Activated naive CD8-positive, alpha-beta T cell (primary cell): Measurements from ENCODE around the gene NPC1.
"Not testable (repeated sequence)": the region's sequence is repeated elsewhere in the genome, so short reads cannot be mapped to it uniquely, and the experiment has no call there.

Experiments
- H3K27ac Mint-ChIP-seq: one replicate; pipeline ENCODE4 v1.8.0; 2021; ENCODE audit warnings: mixed read lengths
- H3K27me3 Mint-ChIP-seq: one replicate; pipeline ENCODE4 v1.8.0; 2021; ENCODE audit warnings: mixed read lengths
- H3K36me3 Mint-ChIP-seq: one replicate; pipeline ENCODE4 v1.8.0; 2021; ENCODE audit warnings: mixed read lengths
- H3K4me1 Mint-ChIP-seq: one replicate; pipeline ENCODE4 v1.8.0; 2021; ENCODE audit warnings: low read depth, mixed read lengths
- H3K4me3 Mint-ChIP-seq: one replicate; pipeline ENCODE4 v1.8.0; 2021; ENCODE audit warnings: mild to moderate bottlenecking, mixed read lengths
- H3K9me3 Mint-ChIP-seq: one replicate; pipeline ENCODE4 v1.8.0; 2021; ENCODE audit warnings: low read depth, mixed read lengths

NPC1 gene

GRCh38 chr18:23515911-23516546 is 70.3 kb downstream of the NPC1 start:
- H3K9me3 Mint-ChIP-seq, result no peaks in the 10 kb centered on the region
- H3K27ac Mint-ChIP-seq, result peak overlapping the region; percentile 29
- H3K4me1 Mint-ChIP-seq, result peaks cover 16% of the 10 kb centered on the region
- H3K36me3 Mint-ChIP-seq, result peaks cover 12% of the 10 kb centered on the region
- H3K27me3 Mint-ChIP-seq, result no peaks in the 10 kb centered on the region
- no peak overlapping the region for H3K4me3 Mint-ChIP-seq

GRCh38 chr18:23512641-23513040 is 73.7 kb downstream of the NPC1 start:
- no peak overlapping the region for H3K4me3 Mint-ChIP-seq
- H3K27ac Mint-ChIP-seq, result no peak overlapping the region
- H3K9me3 Mint-ChIP-seq, result no peaks in the 10 kb centered on the region
- peaks cover 21% of the 10 kb centered on the region for H3K4me1 Mint-ChIP-seq
- H3K27me3 Mint-ChIP-seq, result no peaks in the 10 kb centered on the region
- peaks cover 15% of the 10 kb centered on the region for H3K36me3 Mint-ChIP-seq

- H3K27me3 Mint-ChIP-seq, H3K27ac Mint-ChIP-seq, H3K9me3 Mint-ChIP-seq, H3K4me3 Mint-ChIP-seq: not testable (repeated sequence)
- Mint-ChIP-seq H3K36me3 (peaks cover 15% of the 10 kb centered on the region), H3K4me1 (peaks cover 25% of the 10 kb centered on the region)
These were observed 74.1 kb downstream of the NPC1 start for GRCh38 chr18:23512216-23512615.

DNA sequence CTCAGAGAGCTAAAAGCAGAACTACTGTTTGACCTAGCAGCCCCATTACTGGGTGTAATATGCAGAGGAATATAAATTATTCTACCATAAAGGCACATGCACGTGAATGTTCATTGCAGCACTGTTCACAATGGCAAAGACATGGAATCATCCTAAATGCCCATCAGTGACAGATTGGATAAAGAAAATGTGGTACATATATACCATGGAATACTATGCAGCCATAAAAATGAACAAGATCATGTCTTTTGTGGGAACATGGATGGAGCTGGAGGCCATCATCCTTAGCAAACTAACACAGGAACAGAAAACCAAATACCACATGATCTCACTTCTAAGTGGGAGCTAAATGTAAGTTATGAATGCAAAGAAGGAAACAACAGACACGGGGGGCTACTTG is 75.4 kb downstream of the NPC1 start:
- not testable (repeated sequence) for H3K4me3 Mint-ChIP-seq, H3K27me3 Mint-ChIP-seq, H3K9me3 Mint-ChIP-seq, H3K27ac Mint-ChIP-seq
- H3K36me3 Mint-ChIP-seq, result peaks cover 14% of the 10 kb centered on the region
- peaks cover 29% of the 10 kb centered on the region for H3K4me1 Mint-ChIP-seq

DNA sequence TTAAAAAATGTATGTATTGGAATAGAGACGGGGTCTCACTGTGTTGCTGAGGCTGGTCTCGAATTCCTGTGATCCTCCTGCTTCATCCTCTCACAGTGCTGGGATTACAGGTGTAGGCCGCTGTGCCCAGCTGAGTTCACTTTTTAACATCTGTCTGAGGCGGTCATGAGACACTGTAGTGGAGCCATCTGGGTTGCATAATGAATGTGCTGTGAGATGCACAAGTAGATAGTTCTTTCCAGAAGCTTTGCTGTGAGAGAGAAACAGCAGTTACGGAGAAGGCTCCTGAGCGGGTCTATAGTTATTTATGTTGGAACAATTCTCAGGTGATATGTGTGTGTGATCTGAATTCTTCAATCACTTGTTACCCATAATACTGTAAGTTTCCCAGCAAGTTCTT is 79.9 kb downstream of the NPC1 start:
- Mint-ChIP-seq H3K36me3 (peaks cover 16% of the 10 kb centered on the region), H3K9me3 (no peaks in the 10 kb centered on the region), H3K27me3 (no peaks in the 10 kb centered on the region), H3K27ac (no peak overlapping the region), H3K4me3 (peak overlapping the region; percentile 33), H3K4me1 (peaks cover 36% of the 10 kb centered on the region)

DNA sequence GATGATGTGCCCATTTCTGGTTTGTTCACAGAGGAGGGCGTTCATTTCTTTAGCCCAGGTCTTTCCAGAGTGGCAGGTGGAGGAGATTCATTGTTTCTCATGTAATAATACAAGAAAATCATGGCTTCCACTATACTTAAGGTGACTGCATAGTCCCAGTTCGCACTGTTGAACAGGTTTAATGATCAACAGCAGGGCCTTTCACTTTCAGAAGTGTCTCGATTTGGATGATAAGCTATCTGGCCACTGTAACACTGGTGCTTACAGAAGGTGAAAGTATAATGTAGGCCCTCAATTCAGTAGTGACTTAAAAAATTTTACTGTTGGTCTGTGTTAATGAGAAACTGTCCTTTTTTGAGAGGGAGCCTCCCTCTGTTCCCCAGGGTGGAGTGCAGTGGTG is 81.6 kb downstream of the NPC1 start:
- H3K4me1 Mint-ChIP-seq, result peaks cover 36% of the 10 kb centered on the region
- peak overlapping the region; percentile 85 for H3K27ac Mint-ChIP-seq
- peak overlapping the region; percentile 94 for H3K4me3 Mint-ChIP-seq
- H3K36me3 Mint-ChIP-seq, result peaks cover 6% of the 10 kb centered on the region
- H3K9me3 Mint-ChIP-seq, result no peaks in the 10 kb centered on the region
- H3K27me3 Mint-ChIP-seq, result no peaks in the 10 kb centered on the region

- Mint-ChIP-seq H3K4me1 (peaks cover 39% of the 10 kb centered on the region), H3K36me3 (peaks cover 6% of the 10 kb centered on the region), H3K27ac (peak overlapping the region; percentile 85), H3K4me3 (peak overlapping the region; percentile 94), H3K9me3 (no peaks in the 10 kb centered on the region), H3K27me3 (no peaks in the 10 kb centered on the region)
These were observed 82.4 kb downstream of the NPC1 start for GRCh38 chr18:23503963-23504344.

- Mint-ChIP-seq H3K27ac (peak within 1 kb of the TSS; percentile 93), H3K4me3 (peak within 1 kb of the TSS; percentile 94), H3K4me1 (peaks cover 42% of the 10 kb centered on the region), H3K27me3 (no peaks in the 10 kb centered on the region), H3K9me3 (no peaks in the 10 kb centered on the region), H3K36me3 (peaks cover 6% of the 10 kb centered on the region)
These were observed 83.0 kb downstream of the NPC1 start, which contains the start of gene RMC1 for GRCh38 chr18:23503038-23503962. TSS of gene RMC1 (plus strand) at chr18:23503511. CDS start at chr18:23503619, 108 bp downstream.

GRCh38 chr18:23502516-23503037 is 83.7 kb downstream of the NPC1 start:
- Mint-ChIP-seq H3K4me1 (peaks cover 40% of the 10 kb centered on the region), H3K27ac (peak overlapping the region; percentile 93)

GRCh38 chr18:23501626-23502025 is 84.7 kb downstream of the NPC1 start:
- Mint-ChIP-seq H3K9me3 (no peaks in the 10 kb centered on the region), H3K27ac (no peak overlapping the region), H3K36me3 (peaks cover 3% of the 10 kb centered on the region), H3K4me3 (peak overlapping the region; percentile 20), H3K27me3 (no peaks in the 10 kb centered on the region), H3K4me1 (peaks cover 33% of the 10 kb centered on the region)

More at GRCh38 chr18:23502516-23503037, 83.7 kb downstream of the NPC1 start:
- Mint-ChIP-seq H3K27me3 (no peaks in the 10 kb centered on the region), H3K9me3 (no peaks in the 10 kb centered on the region), H3K36me3 (peaks cover 6% of the 10 kb centered on the region), H3K4me3 (peak overlapping the region; percentile 89)

GRCh38 chr18:23499291-23499781 is 87.0 kb downstream of the NPC1 start:
- no peak overlapping the region for H3K4me3 Mint-ChIP-seq
- H3K36me3 Mint-ChIP-seq, result no peaks in the 10 kb centered on the region
- H3K27me3 Mint-ChIP-seq, result no peaks in the 10 kb centered on the region
- peaks cover 20% of the 10 kb centered on the region for H3K4me1 Mint-ChIP-seq
- no peak overlapping the region for H3K27ac Mint-ChIP-seq
- H3K9me3 Mint-ChIP-seq, result no peaks in the 10 kb centered on the region

DNA sequence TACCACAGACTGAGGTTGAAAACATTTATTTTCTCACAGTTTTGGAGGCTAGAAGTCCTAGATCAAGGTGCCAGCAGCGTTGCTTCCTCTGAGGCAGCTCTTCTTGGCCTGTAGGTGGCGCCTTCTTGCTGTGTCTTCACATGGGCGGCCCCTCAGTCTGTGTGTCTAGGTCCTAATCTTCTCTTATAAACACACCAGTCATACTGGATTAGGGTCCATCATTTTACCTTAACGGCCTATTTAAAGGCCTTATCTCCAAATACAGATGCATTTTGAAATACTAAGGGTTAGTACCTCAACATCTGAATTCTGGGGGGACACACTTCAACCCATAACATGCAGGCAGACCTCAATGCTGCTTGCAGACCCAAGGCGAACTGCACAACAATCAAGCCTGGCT is 87.4 kb downstream of the NPC1 start:
- Mint-ChIP-seq H3K9me3 (no peaks in the 10 kb centered on the region), H3K4me3 (no peak overlapping the region), H3K27me3 (no peaks in the 10 kb centered on the region), H3K27ac (no peak overlapping the region), H3K4me1 (peaks cover 17% of the 10 kb centered on the region), H3K36me3 (no peaks in the 10 kb centered on the region)

GRCh38 chr18:23498117-23498516 is 88.2 kb downstream of the NPC1 start:
- Mint-ChIP-seq H3K36me3 (no peaks in the 10 kb centered on the region), H3K27ac (no peak overlapping the region), H3K27me3 (no peaks in the 10 kb centered on the region), H3K9me3 (no peaks in the 10 kb centered on the region), H3K4me1 (peaks cover 17% of the 10 kb centered on the region), H3K4me3 (no peak overlapping the region)

GRCh38 chr18:23495723-23496440 is 90.4 kb downstream of the NPC1 start:
- H3K36me3 Mint-ChIP-seq, result no peaks in the 10 kb centered on the region
- H3K4me1 Mint-ChIP-seq, result peaks cover 10% of the 10 kb centered on the region
- H3K9me3 Mint-ChIP-seq, result no peaks in the 10 kb centered on the region
- H3K27ac Mint-ChIP-seq, result no peak overlapping the region
- no peak overlapping the region for H3K4me3 Mint-ChIP-seq
- H3K27me3 Mint-ChIP-seq, result no peaks in the 10 kb centered on the region
